ENCODE measurements around the gene FYN. TPM values are rescaled to one million over a fixed set of nuclear protein-coding genes. Genes with fewer than 3 reads are reported as not detected.
A peak's percentile ranks its signal among the peaks of the same experiment; 100 is the strongest.
"Not testable (repeated sequence)": the region's sequence is repeated elsewhere in the genome, so short reads cannot be mapped to it uniquely, and the experiment has no call there.

The FYN gene
- total RNA-seq, 4 donors from 2014 or later: 55.3 to 249 (median 74.3) TPM

DNA sequence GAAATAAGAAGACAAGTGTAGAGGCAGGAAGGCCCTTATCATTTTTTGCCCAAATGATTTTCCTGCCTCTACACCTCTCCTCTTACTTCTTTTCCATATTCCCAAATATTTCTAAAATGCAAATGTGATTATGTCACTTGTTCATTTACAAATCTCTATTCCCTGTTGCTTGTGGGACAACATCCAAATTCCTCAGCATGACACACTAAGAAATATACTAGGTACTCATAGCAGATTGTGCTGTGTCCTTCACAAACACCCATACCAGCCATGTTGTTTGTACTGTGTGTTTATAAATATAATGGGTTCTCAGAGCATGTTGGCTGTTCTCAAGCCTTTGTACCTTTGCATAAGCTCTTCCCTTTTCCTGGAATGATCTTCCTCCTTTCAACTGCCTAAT, 17.7 kb upstream of the FYN start:
- H3K36me3 ChIP-seq: no peaks in the 10 kb centered on the region
- H3K4me1 ChIP-seq: no peaks in the 10 kb centered on the region
- H3K9me3 ChIP-seq: no peaks in the 10 kb centered on the region
- no peak overlapping the region for H3K27ac ChIP-seq
- H3K27me3 ChIP-seq: no peaks in the 10 kb centered on the region
- H3K4me3 ChIP-seq: no peak overlapping the region
- no peak for TF ChIP-seq POLR2A (IDR thresholded peaks at IDR 0.05)
- TF ChIP-seq, protein P1, sequence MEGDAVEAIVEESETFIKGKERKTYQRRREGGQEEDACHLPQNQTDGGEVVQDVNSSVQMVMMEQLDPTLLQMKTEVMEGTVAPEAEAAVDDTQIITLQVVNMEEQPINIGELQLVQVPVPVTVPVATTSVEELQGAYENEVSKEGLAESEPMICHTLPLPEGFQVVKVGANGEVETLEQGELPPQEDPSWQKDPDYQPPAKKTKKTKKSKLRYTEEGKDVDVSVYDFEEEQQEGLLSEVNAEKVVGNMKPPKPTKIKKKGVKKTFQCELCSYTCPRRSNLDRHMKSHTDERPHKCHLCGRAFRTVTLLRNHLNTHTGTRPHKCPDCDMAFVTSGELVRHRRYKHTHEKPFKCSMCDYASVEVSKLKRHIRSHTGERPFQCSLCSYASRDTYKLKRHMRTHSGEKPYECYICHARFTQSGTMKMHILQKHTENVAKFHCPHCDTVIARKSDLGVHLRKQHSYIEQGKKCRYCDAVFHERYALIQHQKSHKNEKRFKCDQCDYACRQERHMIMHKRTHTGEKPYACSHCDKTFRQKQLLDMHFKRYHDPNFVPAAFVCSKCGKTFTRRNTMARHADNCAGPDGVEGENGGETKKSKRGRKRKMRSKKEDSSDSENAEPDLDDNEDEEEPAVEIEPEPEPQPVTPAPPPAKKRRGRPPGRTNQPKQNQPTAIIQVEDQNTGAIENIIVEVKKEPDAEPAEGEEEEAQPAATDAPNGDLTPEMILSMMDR (IDR thresholded peaks at IDR 0.05): no peak
- DNase-seq: no peak

DNA sequence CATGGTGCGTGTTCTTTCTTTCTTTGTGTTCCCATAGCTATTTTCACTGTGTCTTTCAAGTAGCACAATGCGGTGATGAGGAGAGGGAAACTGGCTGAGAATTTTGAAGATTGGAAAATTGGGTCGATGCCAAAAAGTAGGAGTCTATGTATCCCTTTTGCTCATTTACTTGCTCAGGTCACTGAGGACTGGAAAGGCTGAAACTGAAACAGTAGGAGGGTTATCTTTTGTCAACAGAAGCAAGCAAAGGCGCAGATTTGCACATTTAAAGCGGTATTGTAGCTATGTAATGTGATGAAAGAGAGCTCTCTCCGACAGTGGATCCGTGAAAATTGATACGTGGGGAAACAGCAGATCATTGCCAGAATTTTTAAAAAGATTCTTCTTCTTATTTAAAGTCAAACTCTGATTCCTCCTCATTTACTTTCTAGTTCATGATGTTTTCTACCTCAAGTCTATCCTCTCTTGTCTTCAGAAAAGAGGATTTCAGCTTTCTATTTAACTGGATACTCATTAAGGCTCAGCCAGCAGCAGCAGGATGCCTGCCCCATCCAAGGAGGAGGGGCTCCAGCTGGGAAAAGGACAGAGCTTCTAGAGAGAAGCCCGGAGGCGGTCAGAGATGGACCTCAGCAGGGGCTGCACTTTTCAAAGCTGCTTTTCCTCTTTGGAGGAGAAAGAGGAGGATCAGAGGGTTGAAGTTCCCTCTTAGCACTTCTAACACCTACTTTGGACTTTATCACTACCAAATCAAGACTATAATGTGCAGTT, 15.9 kb upstream of the FYN start:
- Histone ChIP-seq H3K27ac (no peak overlapping the region), H3K4me1 (no peaks in the 10 kb centered on the region), H3K36me3 (no peaks in the 10 kb centered on the region), H3K27me3 (no peaks in the 10 kb centered on the region), H3K9me3 (no peaks in the 10 kb centered on the region), H3K4me3 (peak overlapping the region in 1 of 4 donors; percentile 8)
- DNase-seq: no peak
- TF ChIP-seq, protein P1 (IDR thresholded peaks at IDR 0.05): no peak
- no peak for TF ChIP-seq POLR2A (IDR thresholded peaks at IDR 0.05)

DNA sequence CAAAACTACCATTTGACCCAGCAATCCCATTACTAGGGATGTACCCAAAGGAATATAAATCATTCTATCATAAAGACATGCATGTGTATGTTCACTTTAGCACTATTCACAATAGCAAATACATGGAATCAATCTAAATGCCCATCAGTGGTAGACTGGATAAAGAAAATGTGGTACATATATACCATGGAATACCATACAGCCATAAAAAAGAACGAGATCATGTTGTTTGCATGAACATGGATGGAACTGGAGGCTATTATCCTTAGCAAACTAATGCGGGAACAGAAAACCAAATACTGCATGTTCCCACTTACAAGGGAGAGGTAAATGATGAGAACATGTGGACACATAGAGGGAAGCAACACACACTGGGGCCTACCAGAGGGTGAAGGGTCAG, 13.5 kb upstream of the FYN start:
- not testable (repeated sequence) for H3K36me3 ChIP-seq, H3K4me1 ChIP-seq, H3K27me3 ChIP-seq, H3K4me3 ChIP-seq, H3K9me3 ChIP-seq, H3K27ac ChIP-seq, DNase-seq

DNA sequence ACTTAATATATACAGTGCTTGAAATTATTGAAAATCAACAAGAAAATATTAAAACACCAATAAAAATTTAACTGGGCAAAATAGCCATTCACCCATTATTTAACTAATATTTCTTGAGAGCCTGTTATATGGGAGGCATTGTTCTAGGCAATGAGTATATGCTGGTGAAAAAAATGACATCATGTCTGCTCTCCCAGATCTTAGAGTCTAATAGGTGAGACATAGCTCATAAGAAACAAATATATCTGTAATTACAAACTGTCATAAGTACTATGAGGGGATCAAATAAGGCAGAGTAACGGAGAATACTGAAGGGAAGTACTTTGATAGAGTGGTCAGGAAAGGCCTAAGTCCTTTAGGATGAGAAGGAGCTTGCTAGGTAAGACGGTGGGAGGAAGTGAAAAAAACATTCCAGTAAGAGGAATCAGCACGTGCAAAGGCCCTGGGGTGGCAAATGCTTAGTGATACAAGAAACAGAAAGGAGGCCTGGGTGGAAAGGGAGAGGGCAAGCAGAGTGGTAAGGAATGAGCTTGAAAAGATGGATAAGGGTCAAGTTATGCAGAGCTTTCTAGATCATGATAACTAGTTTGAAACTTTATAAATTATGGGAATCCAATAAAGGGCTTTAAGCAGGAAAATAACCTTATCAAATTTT, 12.2 kb upstream of the FYN start:
- no peaks in the 10 kb centered on the region for H3K36me3 ChIP-seq
- H3K4me1 ChIP-seq: no peaks in the 10 kb centered on the region
- H3K9me3 ChIP-seq: no peaks in the 10 kb centered on the region
- no peak overlapping the region for H3K27ac ChIP-seq
- H3K27me3 ChIP-seq: no peaks in the 10 kb centered on the region
- H3K4me3 ChIP-seq: no peak overlapping the region
- DNase-seq: no peak
- TF ChIP-seq POLR2A (IDR thresholded peaks at IDR 0.05): no peak
- TF ChIP-seq, protein P1 (IDR thresholded peaks at IDR 0.05): no peak

DNA sequence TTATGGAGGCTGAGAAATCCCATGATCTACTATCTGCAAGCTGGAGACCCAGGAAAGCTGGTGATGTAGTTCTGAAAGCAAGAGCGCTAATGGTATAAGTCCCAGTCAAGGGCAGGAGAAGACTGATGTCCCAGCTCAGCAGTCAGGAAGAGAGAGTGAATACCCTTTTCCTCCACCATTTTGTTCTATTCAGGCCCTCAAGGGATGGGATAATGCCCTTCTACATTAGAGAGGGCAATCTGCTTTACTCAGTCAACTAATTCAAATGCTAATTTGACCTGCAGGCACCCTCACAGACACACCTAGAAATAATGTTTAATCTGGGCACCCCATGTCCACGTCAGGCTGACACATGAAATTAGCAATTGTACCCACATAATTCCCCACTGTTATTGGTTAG, 10.8 kb upstream of the FYN start:
- H3K9me3 ChIP-seq: no peaks in the 10 kb centered on the region
- H3K4me1 ChIP-seq: no peaks in the 10 kb centered on the region
- no peak for DNase-seq
- H3K27me3 ChIP-seq: no peaks in the 10 kb centered on the region
- no peak overlapping the region for H3K27ac ChIP-seq
- TF ChIP-seq, protein P1 (IDR thresholded peaks at IDR 0.05): no peak
- TF ChIP-seq POLR2A (IDR thresholded peaks at IDR 0.05): no peak
- H3K4me3 ChIP-seq: no peak overlapping the region
- H3K36me3 ChIP-seq: no peaks in the 10 kb centered on the region

DNA sequence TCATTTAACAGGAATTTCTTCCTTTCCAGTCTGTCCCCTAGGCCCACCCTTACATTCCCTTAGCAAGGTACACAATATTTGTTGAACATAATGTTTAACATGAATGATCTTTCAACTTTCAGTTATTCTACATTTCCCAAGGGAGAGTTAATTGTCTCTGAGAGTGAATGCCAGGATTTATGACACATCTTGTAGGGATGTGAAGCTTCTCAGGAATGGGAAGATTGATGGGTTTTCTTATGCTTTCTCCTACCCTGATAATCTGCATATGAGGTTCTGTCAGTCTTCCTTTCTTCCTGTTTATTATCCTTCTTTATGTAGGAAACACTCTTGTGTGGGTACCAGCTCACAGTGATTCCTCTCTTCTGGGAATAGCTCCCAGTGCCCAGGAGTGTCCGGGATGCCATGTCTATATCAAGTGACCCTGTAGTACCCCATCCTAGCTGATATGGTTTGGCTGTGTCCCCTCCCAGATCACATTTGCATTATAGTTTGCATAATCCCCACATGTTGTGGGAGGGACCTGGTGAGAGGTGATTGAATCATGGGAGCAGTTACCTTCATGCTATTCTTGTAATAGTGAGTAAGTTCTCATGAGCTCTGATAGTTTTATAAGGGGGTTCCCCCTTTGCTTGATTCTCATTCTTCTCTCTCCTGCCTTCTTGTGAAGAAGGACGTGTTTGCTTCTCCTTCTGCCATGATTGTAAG, 7.1 kb upstream of the FYN start:
- Histone ChIP-seq H3K4me1 (no peaks in the 10 kb centered on the region), H3K4me3 (no peak overlapping the region), H3K27ac (no peak overlapping the region), H3K36me3 (no peaks in the 10 kb centered on the region), H3K9me3 (no peaks in the 10 kb centered on the region), H3K27me3 (no peaks in the 10 kb centered on the region)
- TF ChIP-seq, protein P1 (IDR thresholded peaks at IDR 0.05): no peak
- TF ChIP-seq POLR2A (IDR thresholded peaks at IDR 0.05): no peak
- DNase-seq: no peak
